Stimulated activated CD8-positive, alpha-beta memory T cell treated with anti-CD3 and anti-CD28 coated beads, Interleukin-12 subunit alpha, Interleukin-12 subunit beta, amount 100 ng/mL, for 24 hours (primary cell): Measurements from ENCODE around the gene GTF3C4.
A peak's percentile ranks its signal among the peaks of the same experiment; 100 is the strongest.

Experiments
- DNase-seq: peaks from one replicate; pipeline ENCODE4 v3.0.0-alpha.2; 2020; ENCODE audit errors: extremely low read depth

Gene GTF3C4

GRCh38 chr9:132647806-132648205 lies 22.5 kb upstream of the GTF3C4 start:
- no peak for DNase-seq

- DNase-seq, result no peak
Measured at GRCh38 chr9:132648283-132648682, 22.0 kb upstream of the GTF3C4 start.

- DNase-seq, result no peak
Measured at GRCh38 chr9:132648685-132649084, 21.6 kb upstream of the GTF3C4 start.

- no peak for DNase-seq
Measured at GRCh38 chr9:132651259-132651658, 19.0 kb upstream of the GTF3C4 start.

GRCh38 chr9:132656299-132656698 lies 14.0 kb upstream of the GTF3C4 start:
- DNase-seq, result no peak

- DNase-seq, result no peak
Measured at GRCh38 chr9:132662152-132662945, 7.9 kb upstream of the GTF3C4 start.

GRCh38 chr9:132663117-132663516 lies 7.1 kb upstream of the GTF3C4 start:
- DNase-seq, result no peak

GRCh38 chr9:132663851-132664250 lies 6.4 kb upstream of the GTF3C4 start:
- no peak for DNase-seq

GRCh38 chr9:132669319-132669697 lies 956 bp upstream of the GTF3C4 start:
- DNase-seq, result no peak

- DNase-seq, result peak; percentile 74
Measured at GRCh38 chr9:132669698-132670456, 387 bp upstream of the GTF3C4 start, which contains the start of gene DDX31. DDX31 (minus strand) TSS chr9:132669983; CDS start chr9:132669934, 49 bp downstream.

- DNase-seq, result no peak
Measured at GRCh38 chr9:132671620-132672412, 1.6 kb downstream of the GTF3C4 start.

- no peak for DNase-seq
Measured at GRCh38 chr9:132672413-132672690, 2.1 kb downstream of the GTF3C4 start.

GRCh38 chr9:132673355-132673754 lies 3.1 kb downstream of the GTF3C4 start:
- DNase-seq, result no peak

GRCh38 chr9:132674485-132674884 lies 4.2 kb downstream of the GTF3C4 start:
- DNase-seq, result no peak

GRCh38 chr9:132677976-132678375 lies 7.7 kb downstream of the GTF3C4 start:
- DNase-seq, result no peak

GRCh38 chr9:132679946-132680625 lies 9.8 kb downstream of the GTF3C4 start:
- no peak for DNase-seq

GRCh38 chr9:132681561-132681960 lies 11.3 kb downstream of the GTF3C4 start:
- no peak for DNase-seq

GRCh38 chr9:132683873-132684272 lies 13.6 kb downstream of the GTF3C4 start:
- no peak for DNase-seq

- DNase-seq, result no peak
Measured at GRCh38 chr9:132690696-132691095, 20.4 kb downstream of the GTF3C4 start.

- no peak for DNase-seq
Measured at GRCh38 chr9:132694144-132694543, 23.9 kb downstream of the GTF3C4 start.

- DNase-seq, result no peak
Measured at GRCh38 chr9:132697230-132697629, 27.0 kb downstream of the GTF3C4 start.

GRCh38 chr9:132698989-132699388 lies 28.7 kb downstream of the GTF3C4 start:
- DNase-seq, result no peak
